ENCODE measurements around the gene ANXA1.

ANXA1 gene

DNA sequence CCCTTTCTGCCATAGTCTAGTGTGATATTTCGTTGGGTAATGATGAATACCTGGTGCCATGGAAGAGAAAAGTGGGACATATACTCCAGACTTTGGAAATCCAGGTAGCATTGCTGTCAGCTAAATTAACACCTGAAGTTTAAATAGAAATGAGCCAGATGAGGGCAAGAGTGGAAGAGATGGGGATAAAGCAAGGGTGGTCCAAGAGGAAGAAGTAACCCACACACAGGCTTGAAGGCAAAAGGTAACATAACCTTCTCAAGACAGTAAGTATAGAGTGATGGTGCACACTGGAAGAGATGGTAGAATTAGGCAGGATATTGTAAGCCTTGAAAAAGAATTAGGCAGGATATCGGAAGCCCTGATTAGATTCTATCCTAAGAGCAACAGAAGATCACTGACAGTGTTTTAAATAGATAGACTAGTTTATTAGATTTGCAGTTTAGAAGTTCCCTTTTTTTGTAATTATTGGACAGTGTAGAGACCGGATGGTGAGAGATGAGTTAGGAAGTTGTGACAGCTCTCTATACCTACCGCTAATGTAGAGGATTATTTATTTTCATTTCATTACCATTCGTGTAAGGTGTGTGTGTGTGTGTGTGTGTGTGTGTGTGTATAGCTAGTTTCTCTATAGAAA, 16.8 kb downstream of the ANXA1 start:
- TF ChIP-seq, protein P1, sequence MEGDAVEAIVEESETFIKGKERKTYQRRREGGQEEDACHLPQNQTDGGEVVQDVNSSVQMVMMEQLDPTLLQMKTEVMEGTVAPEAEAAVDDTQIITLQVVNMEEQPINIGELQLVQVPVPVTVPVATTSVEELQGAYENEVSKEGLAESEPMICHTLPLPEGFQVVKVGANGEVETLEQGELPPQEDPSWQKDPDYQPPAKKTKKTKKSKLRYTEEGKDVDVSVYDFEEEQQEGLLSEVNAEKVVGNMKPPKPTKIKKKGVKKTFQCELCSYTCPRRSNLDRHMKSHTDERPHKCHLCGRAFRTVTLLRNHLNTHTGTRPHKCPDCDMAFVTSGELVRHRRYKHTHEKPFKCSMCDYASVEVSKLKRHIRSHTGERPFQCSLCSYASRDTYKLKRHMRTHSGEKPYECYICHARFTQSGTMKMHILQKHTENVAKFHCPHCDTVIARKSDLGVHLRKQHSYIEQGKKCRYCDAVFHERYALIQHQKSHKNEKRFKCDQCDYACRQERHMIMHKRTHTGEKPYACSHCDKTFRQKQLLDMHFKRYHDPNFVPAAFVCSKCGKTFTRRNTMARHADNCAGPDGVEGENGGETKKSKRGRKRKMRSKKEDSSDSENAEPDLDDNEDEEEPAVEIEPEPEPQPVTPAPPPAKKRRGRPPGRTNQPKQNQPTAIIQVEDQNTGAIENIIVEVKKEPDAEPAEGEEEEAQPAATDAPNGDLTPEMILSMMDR (IDR thresholded peaks at IDR 0.05; ENCODE audit: low read depth, low read length) = no peak

DNA sequence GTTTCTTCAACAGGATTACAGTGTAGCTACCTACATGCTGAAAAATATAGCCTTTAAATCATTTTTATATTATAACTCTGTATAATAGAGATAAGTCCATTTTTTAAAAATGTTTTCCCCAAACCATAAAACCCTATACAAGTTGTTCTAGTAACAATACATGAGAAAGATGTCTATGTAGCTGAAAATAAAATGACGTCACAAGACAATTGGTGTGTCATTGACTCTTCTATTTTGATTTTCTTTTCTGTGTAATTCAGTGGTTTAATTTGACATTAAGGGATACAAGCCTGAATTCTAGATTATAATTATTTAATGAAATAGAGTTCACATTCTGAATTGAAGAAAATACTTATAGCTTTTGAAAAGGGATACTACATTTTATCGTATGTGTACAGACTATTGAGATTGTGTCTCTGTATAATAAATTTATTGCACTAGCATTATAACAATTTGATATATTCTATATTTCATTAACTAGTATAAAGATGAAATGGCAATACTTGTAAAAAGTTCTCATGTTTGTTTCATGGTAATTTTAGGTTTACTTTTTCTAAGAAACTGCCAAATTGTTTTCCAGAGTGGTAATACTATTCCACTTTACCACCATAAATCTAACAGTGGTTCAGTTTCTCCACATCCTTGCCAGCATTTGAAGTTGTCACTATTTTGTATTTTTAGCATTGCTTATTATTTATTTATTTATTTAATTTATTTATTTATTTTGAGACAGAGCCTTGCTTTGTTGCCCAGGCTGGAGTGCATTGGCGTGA, 18.7 kb downstream of the ANXA1 start:
- H3K4me3 ChIP-seq (ENCODE audit: low read depth, low read length) = no peak overlapping the region
- TF ChIP-seq, protein P1 (IDR thresholded peaks at IDR 0.05; ENCODE audit: low read depth, low read length) = no peak

More for the DNA sequence above, 16.8 kb downstream of the ANXA1 start:
- H3K4me3 ChIP-seq (ENCODE audit: low read depth, low read length) = no peak overlapping the region

DNA sequence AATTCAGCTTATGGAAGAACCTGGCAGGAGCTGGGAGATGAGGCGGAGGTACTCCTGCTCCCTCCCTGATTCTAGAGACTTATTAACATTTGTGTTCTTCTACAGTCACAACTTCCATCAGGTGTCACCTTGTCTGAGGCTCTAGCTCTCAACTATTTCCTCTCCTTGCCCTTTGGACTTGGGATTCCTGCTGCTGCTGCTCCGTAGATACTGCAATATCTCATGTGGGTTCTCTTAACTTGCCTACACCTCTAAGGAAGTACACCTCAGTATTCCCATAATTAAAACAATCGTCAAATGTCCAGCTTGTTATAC, 21.2 kb downstream of the ANXA1 start:
- no peak overlapping the region for H3K4me3 ChIP-seq (ENCODE audit: low read depth, low read length)
- TF ChIP-seq, protein P1 (IDR thresholded peaks at IDR 0.05; ENCODE audit: low read depth, low read length) = no peak

DNA sequence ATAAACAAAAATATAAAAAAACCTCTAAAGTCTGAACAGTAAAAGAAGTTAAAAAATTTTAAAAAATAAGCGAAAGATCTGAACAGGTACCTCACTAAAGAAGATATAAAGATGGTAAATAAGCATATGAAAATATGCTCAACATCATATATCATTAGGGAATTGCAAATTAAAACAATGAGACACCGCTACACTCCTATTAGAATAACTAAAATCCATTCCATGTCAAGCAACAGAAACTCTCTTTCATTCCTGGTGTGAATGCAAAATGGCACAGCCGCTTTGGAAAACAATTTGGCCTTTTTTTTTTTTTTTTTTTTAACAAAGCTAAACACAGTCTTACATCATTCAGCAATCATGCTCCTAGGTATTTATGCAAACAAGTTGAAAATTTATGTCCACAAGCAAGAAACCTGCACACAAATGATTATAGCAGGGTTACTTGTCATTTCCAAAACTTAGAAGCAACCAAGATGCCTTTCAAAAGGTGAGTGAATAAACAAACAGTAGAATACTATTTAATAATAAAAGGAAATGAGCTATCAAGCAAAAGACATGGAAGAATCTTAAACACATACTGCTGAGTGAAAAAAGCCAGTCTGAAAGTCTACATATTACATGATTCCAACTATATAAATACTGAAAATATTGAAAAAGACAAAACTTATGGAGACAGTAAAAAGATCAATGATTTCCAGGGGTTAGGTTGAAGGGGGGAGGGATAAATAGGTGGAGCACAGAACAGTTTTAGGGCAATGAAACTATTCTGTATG, 22.1 kb downstream of the ANXA1 start:
- H3K4me3 ChIP-seq (ENCODE audit: low read depth, low read length) = no peak overlapping the region
- TF ChIP-seq, protein P1 (IDR thresholded peaks at IDR 0.05; ENCODE audit: low read depth, low read length) = no peak

DNA sequence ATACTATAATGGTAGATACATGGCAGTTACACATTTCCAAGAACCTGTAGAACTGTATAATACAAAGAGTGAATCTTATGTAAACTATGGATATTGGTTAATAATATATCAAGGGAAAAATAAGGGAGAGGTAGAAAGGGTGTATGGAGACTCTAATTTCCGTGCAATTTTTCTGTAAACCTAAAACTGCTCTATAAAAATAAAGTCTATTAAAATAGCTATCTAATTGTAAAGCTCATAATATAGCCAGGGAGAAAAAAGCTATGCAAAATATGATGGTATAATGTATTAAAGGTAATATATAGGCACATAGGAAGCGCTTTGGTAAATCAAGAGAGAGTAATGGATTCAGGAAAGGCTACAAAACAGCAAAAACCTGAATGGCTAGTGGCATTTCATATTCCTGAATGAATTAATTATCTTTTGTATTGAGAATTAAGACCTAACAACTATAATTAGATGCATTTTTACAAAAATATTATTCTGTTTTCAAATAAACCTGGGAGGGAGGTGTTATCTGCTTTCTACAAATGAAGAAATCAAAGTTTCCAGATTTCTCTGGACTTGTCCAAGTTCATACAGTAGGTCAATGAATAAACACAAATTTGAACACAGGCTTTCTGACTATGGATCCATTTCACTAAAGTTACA, 22.8 kb downstream of the ANXA1 start:
- TF ChIP-seq, protein P1 (IDR thresholded peaks at IDR 0.05; ENCODE audit: low read depth, low read length) = no peak
- H3K4me3 ChIP-seq (ENCODE audit: low read depth, low read length) = no peak overlapping the region

DNA sequence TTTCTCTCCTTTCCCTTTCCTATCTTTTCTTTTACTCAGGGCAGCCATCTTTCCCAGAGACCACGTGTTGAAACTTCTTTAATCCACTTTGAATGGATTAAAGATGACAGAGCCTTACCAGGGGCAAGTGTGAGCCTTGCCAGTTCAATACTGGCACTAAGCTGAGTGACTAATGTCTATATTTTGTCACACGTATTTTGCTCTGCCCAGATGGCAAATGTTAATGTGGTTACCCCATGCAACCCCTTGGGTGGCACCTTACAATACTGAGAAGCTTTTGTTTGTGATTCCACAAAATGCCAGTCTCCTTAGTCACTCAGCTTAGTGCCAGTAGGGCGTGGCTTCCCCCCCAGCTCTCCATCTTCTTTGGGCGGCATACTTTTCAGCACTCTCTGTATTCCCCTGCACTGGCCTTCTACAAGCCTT, 24.8 kb downstream of the ANXA1 start:
- TF ChIP-seq, protein P1 (IDR thresholded peaks at IDR 0.05; ENCODE audit: low read depth, low read length) = no peak
- no peak overlapping the region for H3K4me3 ChIP-seq (ENCODE audit: low read depth, low read length)

Measured in WI38 (cell line).